Stomach (tissue), 4 donors: ENCODE results near the gene METTL21C.

Experiments
- CTCF ChIP-seq, 7 experiments: fragments of 450-650 bp in 4 of 7; fragments of 200-600 bp in 3 of 7; sonication (generic) in 3 of 7; IDR thresholded peaks; one replicate each; pipeline ENCODE4 v1.5.1; 2016 to 2019; ENCODE audit warnings: antibody characterized with exemption in 7 of 7, control low read depth in 2 of 7, mild to moderate bottlenecking in 1 of 7
- EP300 ChIP-seq: sonication (generic); formaldehyde crosslinking; IDR thresholded peaks from one replicate; pipeline ENCODE4 v1.6.1; 2017; ENCODE audit warnings: antibody characterized with exemption

- TF ChIP-seq CTCF (IDR thresholded peaks at IDR 0.05) (no peak), EP300 (no peak)
These were observed 15.3 kb downstream of the METTL21C start for GRCh38 chr13:102679449-102680132.
